Embryonic facial prominence (tissue), 1 donor: Measurements from ENCODE around the gene PHYHD1.

Experiments
- DNase-seq: peaks from one replicate; pipeline ENCODE4 v3.0.0-alpha.2; 2016; ENCODE audit errors: extremely low spot score

The PHYHD1 gene

DNA sequence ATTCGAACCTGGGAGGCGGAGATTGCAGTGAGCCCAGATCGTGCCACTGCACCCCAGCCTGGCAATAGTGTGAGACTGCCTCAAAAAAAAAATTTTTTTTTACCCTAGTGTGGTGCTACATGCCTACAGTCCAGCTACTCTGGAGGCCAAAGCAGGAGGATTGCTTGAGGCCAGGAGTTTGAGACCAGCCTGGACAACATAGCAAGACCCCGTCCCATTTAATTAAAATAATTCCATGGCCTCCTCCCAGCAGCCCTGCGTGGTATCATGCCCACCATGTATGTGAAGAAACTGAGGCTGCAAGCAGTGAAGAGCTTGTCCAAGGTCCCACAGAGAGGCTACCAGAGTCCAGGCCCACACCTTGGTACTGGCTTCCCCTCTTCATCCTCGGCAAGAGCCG is 19.4 kb upstream of the PHYHD1 start:
- no peak for DNase-seq

GRCh38 chr9:128901822-128902221 is 19.0 kb upstream of the PHYHD1 start:
- no peak for DNase-seq

DNA sequence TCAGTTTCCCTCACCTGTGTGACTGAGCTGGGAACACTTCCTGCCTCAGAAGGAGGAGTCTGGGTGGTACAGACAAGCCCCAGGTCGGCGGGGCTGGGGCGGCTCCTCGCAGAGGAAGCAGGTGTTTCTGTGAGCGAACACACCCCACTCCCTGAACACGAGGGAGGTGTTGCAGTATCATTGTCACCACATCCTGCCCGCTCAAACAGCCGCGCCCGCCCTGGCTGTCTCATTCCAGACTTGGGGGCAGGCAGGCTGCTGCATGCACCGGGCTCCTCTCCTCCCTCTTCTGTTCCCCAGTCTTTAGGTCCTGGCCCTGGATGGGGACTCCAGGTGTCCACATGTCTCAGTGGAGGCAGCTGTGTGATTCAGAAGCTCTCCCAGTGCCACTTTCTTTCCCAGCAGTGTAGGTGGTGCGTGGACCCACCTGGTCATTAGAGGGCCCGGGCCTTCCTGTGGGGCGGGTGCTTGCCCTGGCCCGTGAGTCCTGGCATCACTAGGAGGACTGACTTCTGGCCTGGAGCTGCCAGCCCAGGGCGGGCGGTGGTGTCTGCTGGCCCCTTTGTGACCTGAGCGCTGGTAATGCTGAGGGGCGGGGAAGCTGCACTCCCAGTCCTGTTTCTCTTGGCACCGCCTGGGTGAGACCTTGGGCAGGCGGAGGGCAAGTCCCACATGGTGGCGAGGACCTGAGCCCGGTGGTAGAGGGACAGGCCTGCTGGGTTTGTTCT is 18.3 kb upstream of the PHYHD1 start:
- DNase-seq: no peak

DNA sequence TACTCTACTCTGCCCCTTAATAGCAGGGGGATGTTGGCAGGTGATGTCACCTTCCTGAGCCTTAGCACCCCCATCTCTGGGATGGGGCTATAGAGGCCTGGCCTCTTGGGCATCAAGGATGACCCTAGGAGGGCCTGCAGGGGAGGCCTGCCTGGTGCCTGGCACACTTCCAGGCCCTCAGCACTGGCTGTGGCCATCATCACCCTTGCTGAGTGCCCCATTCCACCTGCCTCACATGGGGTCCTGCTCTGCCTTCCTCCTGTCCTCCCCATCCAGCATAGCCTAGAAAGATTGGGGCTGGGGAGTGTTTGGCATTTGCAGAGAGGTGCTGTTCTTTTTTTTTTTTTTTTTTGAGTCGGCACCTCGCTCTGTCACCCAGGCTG is 17.7 kb upstream of the PHYHD1 start:
- DNase-seq: no peak

DNA sequence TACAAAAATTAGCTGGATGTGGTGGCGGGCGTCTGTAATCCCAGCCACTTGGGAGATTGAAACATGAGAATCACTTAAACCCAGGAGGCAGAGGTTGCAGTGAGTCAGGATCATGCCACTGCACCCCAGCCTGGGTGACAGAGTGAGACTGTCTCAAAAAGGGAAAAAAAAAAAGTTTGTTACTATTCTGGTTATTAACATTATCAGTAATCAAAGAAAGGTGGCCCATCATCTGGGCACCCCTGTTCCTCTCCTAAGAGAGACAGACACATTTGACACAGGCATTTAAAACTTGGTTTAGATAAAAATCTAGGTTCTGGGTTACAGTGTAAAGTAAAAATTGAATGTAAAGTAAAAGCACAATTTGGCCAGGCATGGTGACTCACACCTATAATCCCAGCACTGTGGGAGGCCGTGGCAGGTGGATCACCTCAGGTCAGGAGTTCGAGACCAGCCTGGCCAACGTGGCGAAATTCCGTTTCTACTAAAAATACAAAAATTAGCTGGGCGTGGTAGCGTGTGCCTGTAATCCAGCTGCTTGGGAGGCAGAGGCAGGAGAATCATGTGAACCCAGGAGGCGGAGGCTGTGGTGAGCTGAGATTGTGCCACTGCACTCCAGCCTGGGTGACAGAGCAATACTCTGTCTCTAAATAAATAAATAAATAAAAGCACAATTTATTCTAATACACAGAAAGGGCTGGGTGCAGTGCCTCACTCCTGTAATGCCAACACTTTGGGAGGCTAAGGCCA is 16.7 kb upstream of the PHYHD1 start:
- no peak for DNase-seq

DNA sequence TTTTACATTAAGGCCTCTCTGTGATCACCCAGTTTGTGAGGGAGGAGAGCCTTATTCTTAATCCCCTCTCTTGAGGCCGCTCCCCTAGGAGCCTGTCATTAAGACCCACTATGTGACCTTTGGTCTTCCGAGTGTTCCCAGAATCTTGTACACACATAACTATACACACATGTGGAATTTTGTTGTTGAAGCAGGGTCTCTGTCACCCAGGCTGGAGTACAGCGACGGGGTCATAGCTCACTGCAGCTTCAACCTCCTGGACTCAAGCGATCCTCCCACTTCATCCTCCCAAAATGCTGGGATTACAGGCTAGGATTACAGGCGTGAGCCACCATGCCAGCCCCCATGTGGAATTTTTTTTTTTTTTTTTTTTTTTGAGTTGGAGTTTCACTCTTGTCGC is 14.8 kb upstream of the PHYHD1 start:
- no peak for DNase-seq

DNA sequence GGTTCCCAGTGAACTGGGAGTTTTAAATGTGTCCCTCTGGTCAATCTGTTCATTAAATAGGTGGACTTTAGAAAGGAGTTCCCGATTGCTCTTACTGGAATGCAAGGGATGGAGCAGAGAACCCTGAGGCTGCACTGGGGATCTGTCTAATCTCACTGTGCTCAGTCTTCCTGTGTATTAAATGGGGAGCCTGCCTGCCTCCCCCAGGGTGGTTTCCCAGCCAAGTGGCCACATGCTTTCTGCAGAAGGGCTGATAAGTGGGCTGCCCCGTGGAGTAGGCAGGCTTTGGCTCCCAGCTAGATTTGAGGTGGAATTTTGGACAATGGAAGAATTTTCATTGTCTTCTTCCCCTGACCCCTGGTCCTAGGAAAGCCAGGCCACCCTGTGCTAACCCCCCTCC is 14.0 kb upstream of the PHYHD1 start:
- no peak for DNase-seq

- DNase-seq: no peak
These were observed 12.4 kb upstream of the PHYHD1 start for GRCh38 chr9:128908372-128908771.

GRCh38 chr9:128909859-128910258 is 10.9 kb upstream of the PHYHD1 start:
- no peak for DNase-seq

GRCh38 chr9:128910906-128911305 is 9.9 kb upstream of the PHYHD1 start:
- no peak for DNase-seq

GRCh38 chr9:128911529-128912035 is 9.2 kb upstream of the PHYHD1 start:
- no peak for DNase-seq

GRCh38 chr9:128912270-128912853 is 8.4 kb upstream of the PHYHD1 start:
- DNase-seq: no peak

GRCh38 chr9:128913048-128913900 is 7.5 kb upstream of the PHYHD1 start:
- no peak for DNase-seq

- no peak for DNase-seq
These were observed 6.6 kb upstream of the PHYHD1 start for GRCh38 chr9:128913995-128914772.

- no peak for DNase-seq
These were observed 4.6 kb upstream of the PHYHD1 start for GRCh38 chr9:128916204-128916603.

GRCh38 chr9:128916745-128917144 is 4.0 kb upstream of the PHYHD1 start:
- DNase-seq: no peak

GRCh38 chr9:128917151-128917849 is 3.5 kb upstream of the PHYHD1 start:
- no peak for DNase-seq

DNA sequence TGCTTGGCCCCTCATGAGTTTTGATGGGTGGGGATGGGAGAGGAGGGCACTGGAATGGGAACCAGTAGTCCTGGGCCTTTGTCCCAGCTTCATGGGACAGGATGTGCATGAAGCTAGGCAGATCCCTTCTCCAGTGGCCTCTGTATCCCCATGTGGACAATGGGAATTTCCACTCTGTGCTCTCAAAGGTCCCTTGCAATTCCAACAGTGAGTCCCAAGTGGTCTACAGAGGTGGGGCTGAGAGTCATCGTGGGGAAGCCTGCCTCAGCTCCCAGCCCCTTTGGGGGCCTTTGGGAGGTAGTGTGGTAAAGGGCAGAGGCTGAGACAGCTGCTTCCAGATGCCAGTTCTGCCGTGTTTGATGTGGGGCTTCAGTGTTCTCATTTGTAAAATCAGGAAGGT is 1.9 kb upstream of the PHYHD1 start:
- DNase-seq: no peak

DNA sequence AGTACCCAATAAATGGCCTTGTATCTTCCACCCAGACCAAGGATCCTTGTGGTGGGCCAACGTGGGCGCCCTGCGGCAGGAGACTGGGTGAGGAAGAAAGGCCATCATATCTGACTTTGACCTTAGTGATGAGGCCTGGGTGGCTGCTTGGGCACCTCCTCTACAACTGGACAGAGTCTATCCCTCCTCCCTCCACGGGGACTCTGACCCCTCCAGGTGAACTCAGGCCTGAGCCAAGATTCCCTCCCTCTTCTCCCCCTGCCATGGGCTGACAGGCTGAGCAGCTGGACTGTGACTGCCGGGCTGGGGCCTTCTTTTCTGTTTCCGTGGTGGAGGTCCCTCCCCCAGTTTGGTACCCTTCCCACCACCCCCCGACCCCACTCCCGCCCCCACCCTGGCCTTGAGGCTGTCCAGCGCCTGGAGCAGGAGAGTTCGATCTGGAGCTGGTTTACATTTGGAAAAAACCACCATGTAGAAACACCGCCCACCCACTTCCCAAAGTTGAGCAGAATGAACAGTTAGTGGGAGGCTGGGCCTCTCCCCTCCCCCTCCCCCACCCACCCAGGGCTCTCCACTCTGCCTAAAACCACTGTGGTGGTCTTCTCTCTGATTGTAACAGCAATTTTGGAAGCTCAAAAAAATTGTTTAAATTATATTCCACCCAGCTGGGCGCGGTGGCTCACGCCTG is 1.2 kb upstream of the PHYHD1 start:
- DNase-seq: no peak
